ENCODE results near the gene S100A7A. TPM values are rescaled to one million over a fixed set of nuclear protein-coding genes. Genes with fewer than 3 reads are reported as not detected.
"Not testable (repeated sequence)": the region's sequence is repeated elsewhere in the genome, so short reads cannot be mapped to it uniquely, and the experiment has no call there.

Gene S100A7A
- total RNA-seq, 3 donors from 2014 or later: not detected

DNA sequence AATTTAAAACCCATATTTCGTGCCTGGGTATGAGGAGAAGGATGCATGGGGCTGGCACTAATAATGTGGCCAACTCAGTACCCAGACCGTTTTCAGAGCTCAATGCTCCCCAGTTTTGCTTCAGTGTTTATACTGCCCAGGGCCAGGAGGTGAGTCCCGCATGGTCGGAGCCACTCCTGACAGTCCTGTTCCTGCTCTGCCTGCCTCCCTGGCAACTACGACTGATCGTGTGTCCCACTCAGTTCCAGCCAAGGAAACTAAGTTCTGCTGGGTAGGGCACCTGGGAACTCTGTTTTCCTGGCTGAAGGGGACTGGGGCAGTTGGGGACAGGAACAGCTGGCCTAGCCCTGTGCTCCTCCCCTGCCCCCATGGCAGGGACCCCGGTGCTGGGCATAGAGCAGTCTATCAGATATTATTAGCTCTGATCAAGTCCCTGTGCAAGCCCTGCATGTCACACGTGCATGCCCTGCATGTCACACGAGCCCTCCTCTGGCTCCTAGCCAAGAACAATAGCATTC, 25.0 kb downstream of the S100A7A start:
- DNase-seq: no peak
- no peak for ATAC-seq
- H3K4me3 Mint-ChIP-seq: no peak overlapping the region
- peaks cover 35% of the 10 kb centered on the region for H3K27me3 Mint-ChIP-seq (ENCODE audit: low read depth)
- no peaks in the 10 kb centered on the region for H3K9me3 Mint-ChIP-seq
- no peaks in the 10 kb centered on the region for H3K36me3 Mint-ChIP-seq (ENCODE audit: insufficient read depth)
- H3K4me1 Mint-ChIP-seq (ENCODE audit: low read depth): no peaks in the 10 kb centered on the region

DNA sequence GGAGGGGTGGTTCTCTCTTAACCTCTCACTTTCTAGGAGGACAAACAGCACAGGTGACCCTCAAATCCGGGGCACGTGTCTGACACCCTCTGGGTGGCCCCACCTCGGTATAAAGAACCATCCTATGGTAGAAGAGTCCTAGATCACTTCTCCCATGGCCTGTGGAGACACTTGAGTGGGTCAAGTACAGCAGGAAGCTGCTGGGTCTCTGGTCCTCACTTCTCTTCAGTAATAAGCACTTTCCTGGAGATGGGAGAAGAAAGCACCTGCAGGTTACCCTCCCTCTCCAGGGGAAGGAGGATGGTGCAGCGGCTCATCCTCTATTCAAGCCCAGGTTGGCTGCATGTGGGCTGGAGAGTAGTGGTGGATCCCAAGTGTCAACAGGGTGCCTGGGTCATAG, 27.2 kb downstream of the S100A7A start:
- H3K27me3 Mint-ChIP-seq (ENCODE audit: low read depth): peaks cover 30% of the 10 kb centered on the region
- H3K4me1 Mint-ChIP-seq (ENCODE audit: low read depth): no peaks in the 10 kb centered on the region
- DNase-seq (no peak), ATAC-seq (no peak)
- no peak overlapping the region for H3K4me3 Mint-ChIP-seq
- H3K36me3 Mint-ChIP-seq (ENCODE audit: insufficient read depth): no peaks in the 10 kb centered on the region
- H3K9me3 Mint-ChIP-seq: no peaks in the 10 kb centered on the region

GRCh38 chr1:153444078-153444477, 27.8 kb downstream of the S100A7A start:
- Mint-ChIP-seq H3K9me3 (no peaks in the 10 kb centered on the region), H3K27me3 (ENCODE audit: low read depth) (peaks cover 34% of the 10 kb centered on the region), H3K4me1 (ENCODE audit: low read depth) (no peaks in the 10 kb centered on the region), H3K4me3 (no peak overlapping the region), H3K36me3 (ENCODE audit: insufficient read depth) (no peaks in the 10 kb centered on the region)
- DNase-seq: no peak
- ATAC-seq: no peak

DNA sequence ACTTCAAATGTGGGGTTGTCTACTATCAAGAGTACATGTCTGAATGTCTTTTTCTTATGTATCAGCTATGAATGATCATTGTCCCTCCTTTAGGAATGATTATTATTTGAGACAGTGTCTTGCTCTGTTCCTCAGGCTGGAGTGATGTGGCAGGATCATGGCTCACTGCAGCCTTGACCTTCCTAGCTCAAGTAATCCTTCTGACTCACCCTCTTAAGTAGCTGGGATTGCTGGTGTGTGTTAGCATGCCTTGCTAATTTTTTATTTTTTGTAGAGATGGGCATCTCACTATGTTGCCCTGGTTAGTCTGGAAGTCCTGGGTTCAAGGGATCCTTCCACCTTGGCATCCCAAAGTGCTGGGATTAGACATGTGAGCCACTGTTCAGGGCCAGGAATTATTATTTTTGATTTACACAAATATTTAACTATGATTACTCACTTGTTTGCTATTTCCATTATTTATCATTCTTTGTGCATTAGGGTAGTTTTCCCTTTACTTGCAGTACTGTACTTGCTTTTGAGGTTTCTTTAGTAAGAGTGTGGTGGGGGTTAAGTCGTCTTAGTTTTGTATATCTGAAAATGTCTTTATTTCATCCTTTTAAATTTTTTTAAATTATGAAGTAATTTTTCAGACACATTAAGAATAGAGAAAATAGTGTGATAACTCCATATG, 31.3 kb downstream of the S100A7A start:
- Mint-ChIP-seq H3K4me1 (ENCODE audit: low read depth) (no peaks in the 10 kb centered on the region), H3K36me3 (ENCODE audit: insufficient read depth) (no peaks in the 10 kb centered on the region), H3K9me3 (no peaks in the 10 kb centered on the region), H3K27me3 (ENCODE audit: low read depth) (peaks cover 48% of the 10 kb centered on the region), H3K4me3 (no peak overlapping the region)
- DNase-seq (no peak), ATAC-seq (no peak)

GRCh38 chr1:153448851-153449250, 32.5 kb downstream of the S100A7A start:
- H3K4me1 Mint-ChIP-seq (ENCODE audit: low read depth); ATAC-seq; H3K36me3 Mint-ChIP-seq (ENCODE audit: insufficient read depth); H3K4me3 Mint-ChIP-seq; H3K9me3 Mint-ChIP-seq; DNase-seq: not testable (repeated sequence)
- H3K27me3 Mint-ChIP-seq (ENCODE audit: low read depth): peaks cover 50% of the 10 kb centered on the region

- H3K36me3 Mint-ChIP-seq (ENCODE audit: insufficient read depth): no peaks in the 10 kb centered on the region
- H3K4me1 Mint-ChIP-seq (ENCODE audit: low read depth): no peaks in the 10 kb centered on the region
- H3K9me3 Mint-ChIP-seq: no peaks in the 10 kb centered on the region
- no peak overlapping the region for H3K4me3 Mint-ChIP-seq
- DNase-seq (no peak), ATAC-seq (no peak)
- H3K27me3 Mint-ChIP-seq (ENCODE audit: low read depth): peaks cover 50% of the 10 kb centered on the region
Observed at GRCh38 chr1:153456396-153456795, 40.1 kb downstream of the S100A7A start.

DNA sequence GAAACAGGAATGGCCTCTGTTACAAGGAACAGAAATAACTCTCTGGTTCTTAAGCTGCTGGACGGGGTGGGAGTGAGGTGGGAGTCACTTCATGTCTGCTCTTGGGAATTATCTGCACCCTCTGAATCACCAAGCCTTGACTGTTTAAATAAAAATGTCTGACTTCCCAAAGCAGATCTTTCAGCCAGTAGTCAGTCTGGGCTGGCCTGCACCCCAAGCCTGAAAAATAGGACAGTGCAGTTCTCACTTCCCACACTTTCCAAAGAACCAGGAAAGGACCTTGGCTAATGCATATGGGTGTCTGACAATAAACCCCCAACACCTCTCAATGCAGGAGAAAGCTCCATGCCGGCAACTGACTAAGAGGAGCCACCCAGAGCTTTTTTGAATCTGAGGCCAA, 43.3 kb downstream of the S100A7A start:
- ATAC-seq: no peak
- Mint-ChIP-seq H3K27me3 (ENCODE audit: low read depth) (peaks cover 49% of the 10 kb centered on the region), H3K9me3 (no peaks in the 10 kb centered on the region), H3K36me3 (ENCODE audit: insufficient read depth) (no peaks in the 10 kb centered on the region), H3K4me1 (ENCODE audit: low read depth) (no peaks in the 10 kb centered on the region), H3K4me3 (no peak overlapping the region)
- DNase-seq: no peak

GRCh38 chr1:153460551-153460950, 44.2 kb downstream of the S100A7A start, which contains the start of gene S100A7:
TSS of gene S100A7 (minus strand) at chr1:153460651. CDS start at chr1:153459013, 1,638 bp downstream.
- DNase-seq: no peak
- no peak for ATAC-seq
- Mint-ChIP-seq H3K9me3 (no peaks in the 10 kb centered on the region), H3K27me3 (ENCODE audit: low read depth) (peaks cover 44% of the 10 kb centered on the region), H3K4me1 (ENCODE audit: low read depth) (no peaks in the 10 kb centered on the region), H3K36me3 (ENCODE audit: insufficient read depth) (no peaks in the 10 kb centered on the region), H3K4me3 (no peak within 1 kb of the TSS)

- not testable (repeated sequence) for H3K4me1 Mint-ChIP-seq (ENCODE audit: low read depth); ATAC-seq; DNase-seq; H3K36me3 Mint-ChIP-seq (ENCODE audit: insufficient read depth); H3K4me3 Mint-ChIP-seq; H3K9me3 Mint-ChIP-seq
- peaks cover 38% of the 10 kb centered on the region for H3K27me3 Mint-ChIP-seq (ENCODE audit: low read depth)
Observed at GRCh38 chr1:153462741-153463140, 46.4 kb downstream of the S100A7A start.

DNA sequence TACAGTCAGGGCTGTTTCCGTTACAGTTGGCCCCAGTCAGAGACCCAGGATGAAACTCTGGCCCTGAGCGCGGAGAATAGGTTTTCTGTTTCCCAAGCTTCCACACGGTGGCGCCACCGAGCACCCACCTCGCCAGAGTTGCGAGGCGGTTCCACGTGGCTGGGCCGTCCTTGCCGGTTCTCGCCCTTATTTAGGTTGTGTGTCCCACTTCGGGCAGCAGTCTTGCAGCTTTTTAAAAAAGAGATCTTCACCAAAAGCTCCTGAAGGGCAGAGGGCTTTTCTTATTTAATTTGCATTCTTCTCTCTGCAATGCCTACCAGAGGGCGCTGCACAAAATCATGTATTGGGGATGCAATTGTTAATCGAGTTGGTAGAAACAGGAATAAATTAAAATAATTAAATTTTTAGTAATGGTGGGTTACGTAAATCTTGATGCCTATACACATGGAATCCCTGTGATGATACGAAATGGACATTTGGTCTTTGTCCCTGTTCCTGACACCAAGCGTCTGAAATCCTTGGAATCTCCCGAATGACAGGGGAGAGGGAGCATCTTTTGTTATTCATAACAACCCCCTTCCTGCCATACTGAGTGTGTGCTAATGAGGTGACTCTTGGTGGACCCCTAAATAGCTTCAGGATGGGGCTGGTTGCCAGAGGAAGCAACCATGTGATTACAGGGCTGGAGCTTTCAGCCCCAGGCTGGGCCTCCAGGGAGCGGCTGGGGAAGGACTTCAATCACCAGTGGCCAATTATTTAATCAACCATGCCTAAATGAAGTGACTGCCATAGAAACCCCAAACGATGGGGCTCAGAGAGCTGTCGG, 49.7 kb downstream of the S100A7A start:
- peaks cover 4% of the 10 kb centered on the region for H3K9me3 Mint-ChIP-seq
- peak; percentile 55 for DNase-seq
- H3K4me3 Mint-ChIP-seq: peak overlapping the region; percentile 5
- H3K36me3 Mint-ChIP-seq (ENCODE audit: insufficient read depth): no peaks in the 10 kb centered on the region
- peak; percentile 82 to 86 for ATAC-seq
- H3K27me3 Mint-ChIP-seq (ENCODE audit: low read depth): peaks cover 25% of the 10 kb centered on the region
- peaks cover 2% of the 10 kb centered on the region for H3K4me1 Mint-ChIP-seq (ENCODE audit: low read depth)

GRCh38 chr1:153466908-153467307, 50.6 kb downstream of the S100A7A start:
- ATAC-seq (no peak), DNase-seq (no peak)
- no peaks in the 10 kb centered on the region for H3K36me3 Mint-ChIP-seq (ENCODE audit: insufficient read depth)
- no peak overlapping the region for H3K4me3 Mint-ChIP-seq
- H3K9me3 Mint-ChIP-seq: peaks cover 9% of the 10 kb centered on the region
- H3K4me1 Mint-ChIP-seq (ENCODE audit: low read depth): peaks cover 2% of the 10 kb centered on the region
- peaks cover 24% of the 10 kb centered on the region for H3K27me3 Mint-ChIP-seq (ENCODE audit: low read depth)

- ATAC-seq (no peak), DNase-seq (no peak)
- H3K4me3 Mint-ChIP-seq: no peak overlapping the region
- H3K9me3 Mint-ChIP-seq: peaks cover 21% of the 10 kb centered on the region
- H3K36me3 Mint-ChIP-seq (ENCODE audit: insufficient read depth): no peaks in the 10 kb centered on the region
- H3K27me3 Mint-ChIP-seq (ENCODE audit: low read depth): peaks cover 11% of the 10 kb centered on the region
- H3K4me1 Mint-ChIP-seq (ENCODE audit: low read depth): peaks cover 2% of the 10 kb centered on the region
Observed at GRCh38 chr1:153470707-153471106, 54.4 kb downstream of the S100A7A start.

Measured in activated T-cell treated with anti-CD3 and anti-CD28 coated beads, Interleukin-2, amount 50 U/mL, for 4 hours (primary cell).